Gastroesophageal sphincter (tissue), 3 donors: ENCODE data around the gene PARD3.

ENCODE experiments used
- POLR2A ChIP-seq, 2 donors: fragments of 450-650 bp; IDR thresholded peaks; one replicate each; pipeline ENCODE4 v1.6.1; 2017; ENCODE audit warnings: antibody characterized with exemption in 2 of 2, mild to moderate bottlenecking in 2 of 2, moderate library complexity in 1 of 2
- TF ChIP-seq, protein P1 (sequence below), 4 experiments: fragments of 200-600 bp in 2 of 4; fragments of 450-650 bp in 2 of 4; sonication (generic) in 1 of 4; IDR thresholded peaks; one replicate each; pipeline ENCODE4 v1.5.1; 2017 to 2019; ENCODE audit warnings: antibody characterized with exemption in 4 of 4, mild to moderate bottlenecking in 2 of 4, moderate library complexity in 2 of 4

DNA sequence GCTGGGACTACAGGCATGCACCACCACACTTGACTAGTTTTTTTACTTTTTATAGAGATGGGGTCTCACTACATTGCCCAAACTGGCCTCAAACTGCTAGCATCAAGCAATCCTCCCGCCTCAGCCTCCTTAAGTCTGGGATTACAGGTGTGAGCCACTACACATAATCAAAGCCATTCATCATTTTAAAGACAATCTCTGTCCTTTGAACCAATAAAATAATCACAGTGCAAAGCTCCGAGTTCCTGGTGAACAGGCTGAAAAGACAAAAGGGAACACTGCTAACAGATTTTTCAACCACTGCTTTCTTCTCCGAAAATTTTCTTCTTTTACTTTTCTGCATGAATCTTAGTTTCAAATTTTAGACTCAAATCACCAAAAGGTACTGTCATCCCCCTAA lies 58.5 kb downstream of the PARD3 start:
- no peak for TF ChIP-seq POLR2A (IDR thresholded peaks at IDR 0.05)
- TF ChIP-seq, protein P1, sequence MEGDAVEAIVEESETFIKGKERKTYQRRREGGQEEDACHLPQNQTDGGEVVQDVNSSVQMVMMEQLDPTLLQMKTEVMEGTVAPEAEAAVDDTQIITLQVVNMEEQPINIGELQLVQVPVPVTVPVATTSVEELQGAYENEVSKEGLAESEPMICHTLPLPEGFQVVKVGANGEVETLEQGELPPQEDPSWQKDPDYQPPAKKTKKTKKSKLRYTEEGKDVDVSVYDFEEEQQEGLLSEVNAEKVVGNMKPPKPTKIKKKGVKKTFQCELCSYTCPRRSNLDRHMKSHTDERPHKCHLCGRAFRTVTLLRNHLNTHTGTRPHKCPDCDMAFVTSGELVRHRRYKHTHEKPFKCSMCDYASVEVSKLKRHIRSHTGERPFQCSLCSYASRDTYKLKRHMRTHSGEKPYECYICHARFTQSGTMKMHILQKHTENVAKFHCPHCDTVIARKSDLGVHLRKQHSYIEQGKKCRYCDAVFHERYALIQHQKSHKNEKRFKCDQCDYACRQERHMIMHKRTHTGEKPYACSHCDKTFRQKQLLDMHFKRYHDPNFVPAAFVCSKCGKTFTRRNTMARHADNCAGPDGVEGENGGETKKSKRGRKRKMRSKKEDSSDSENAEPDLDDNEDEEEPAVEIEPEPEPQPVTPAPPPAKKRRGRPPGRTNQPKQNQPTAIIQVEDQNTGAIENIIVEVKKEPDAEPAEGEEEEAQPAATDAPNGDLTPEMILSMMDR (IDR thresholded peaks at IDR 0.05): no peak
